NCI-H146 treated with DMSO at 0.1 percent for 48 hours (cell line): ENCODE data around the gene PNLIPRP3.
"Not testable (repeated sequence)": the region's sequence is repeated elsewhere in the genome, so short reads cannot be mapped to it uniquely, and the experiment has no call there.

ENCODE experiments used
- DNase-seq: peaks from one replicate; lab custom pipeline; 2025; ENCODE audit not compliant: unreplicated experiment; lab: John Stamatoyannopoulos, UW

Gene PNLIPRP3

DNA sequence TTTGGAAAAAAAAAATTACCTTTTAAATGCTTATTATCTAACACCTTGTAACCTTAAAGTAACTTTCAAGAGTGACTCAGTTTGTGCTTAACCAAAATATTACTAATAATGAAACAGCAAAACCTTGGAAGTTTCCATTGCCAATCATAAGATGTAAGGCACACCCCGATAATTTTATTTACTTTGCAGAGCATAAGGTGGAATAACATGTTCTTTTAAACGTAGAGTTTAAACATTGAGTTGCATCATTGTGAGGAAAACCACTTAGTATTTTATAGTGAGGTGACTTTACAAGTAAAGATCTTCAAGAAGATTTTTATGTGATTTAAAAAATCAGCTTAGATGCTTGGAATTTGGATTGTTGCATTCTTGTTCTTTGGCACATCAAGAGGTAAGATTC, at the start of gene PNLIPRP3:
Gene PNLIPRP3, plus strand, starts transcription at position 177 of the 400 bp plus-strand sequence. Its CDS starts 166 bp downstream, at position 343.
- no peak for DNase-seq

- no peak for DNase-seq
These were observed 45.4 kb upstream of the PNLIPRP3 start for GRCh38 chr10:116382290-116382689.

- no peak for DNase-seq
These were observed 42.3 kb upstream of the PNLIPRP3 start for GRCh38 chr10:116385311-116385710.

GRCh38 chr10:116385994-116386809, 41.4 kb upstream of the PNLIPRP3 start:
- DNase-seq, result no peak

DNA sequence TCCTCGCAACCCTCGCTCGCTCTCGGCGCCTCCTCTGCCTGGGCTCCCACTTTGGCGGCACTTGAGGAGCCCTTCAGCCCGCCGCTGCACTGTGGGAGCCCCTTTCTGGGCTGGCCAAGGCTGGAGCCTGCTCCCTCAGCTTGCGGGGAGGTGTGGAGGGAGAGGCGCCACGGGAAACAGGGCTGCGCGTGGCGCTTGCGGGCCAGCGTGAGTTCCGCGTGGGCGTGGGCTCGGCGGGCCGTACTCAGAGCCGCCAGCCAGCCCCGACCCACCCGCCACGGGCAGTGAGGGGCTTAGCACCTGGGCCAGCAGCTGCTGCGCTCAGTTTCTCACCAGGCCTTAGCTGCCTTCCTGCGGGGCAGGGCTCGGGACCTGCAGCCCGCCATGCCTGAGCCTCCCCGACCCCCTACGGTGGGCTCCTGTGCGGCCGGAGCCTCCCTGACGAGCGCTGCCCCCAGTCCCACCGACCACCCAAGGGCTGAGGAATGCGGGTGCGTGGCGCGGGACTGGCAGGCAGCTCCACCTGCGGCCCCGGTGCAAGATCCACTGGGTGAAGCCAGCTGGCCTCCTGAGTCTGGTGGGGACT, 34.3 kb upstream of the PNLIPRP3 start:
- DNase-seq, result not testable (repeated sequence)

DNA sequence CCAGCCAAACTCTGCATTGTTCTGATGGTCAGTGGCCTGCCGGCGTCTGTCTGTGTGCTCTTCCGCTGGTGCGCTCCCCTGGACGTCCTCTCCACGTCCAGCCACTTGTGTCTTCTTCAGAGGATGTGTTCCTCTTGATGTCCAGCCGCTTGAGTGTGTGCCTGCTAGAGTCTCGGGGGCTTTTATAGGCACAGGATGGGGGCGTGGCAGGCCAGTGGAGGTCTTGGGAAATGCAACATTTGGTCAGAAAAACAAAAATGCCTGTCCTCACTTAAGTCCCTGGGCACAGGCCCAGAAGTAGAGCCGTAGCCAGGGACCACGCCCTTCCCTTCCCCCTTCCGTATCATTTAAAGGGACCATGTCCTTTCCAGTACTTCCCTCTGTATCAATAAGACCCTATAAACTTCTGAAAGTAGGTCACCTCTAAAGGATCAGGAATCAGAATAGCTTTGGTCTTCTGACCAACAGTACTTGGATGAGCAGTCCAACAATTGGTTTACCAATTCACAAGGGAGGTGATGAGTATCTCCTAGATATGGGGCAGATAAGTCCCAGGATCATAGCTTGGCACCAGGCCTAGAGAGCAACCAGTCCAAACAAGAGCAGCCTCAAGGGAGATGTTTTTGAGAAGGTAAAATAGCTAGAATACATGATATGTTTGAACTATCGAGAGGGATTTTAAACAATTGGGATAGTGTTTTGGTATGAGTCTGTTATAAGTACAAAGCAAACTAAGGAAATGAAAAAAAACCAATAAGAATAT, 32.2 kb upstream of the PNLIPRP3 start:
- no peak for DNase-seq

GRCh38 chr10:116398224-116398623, 29.4 kb upstream of the PNLIPRP3 start:
- no peak for DNase-seq

DNA sequence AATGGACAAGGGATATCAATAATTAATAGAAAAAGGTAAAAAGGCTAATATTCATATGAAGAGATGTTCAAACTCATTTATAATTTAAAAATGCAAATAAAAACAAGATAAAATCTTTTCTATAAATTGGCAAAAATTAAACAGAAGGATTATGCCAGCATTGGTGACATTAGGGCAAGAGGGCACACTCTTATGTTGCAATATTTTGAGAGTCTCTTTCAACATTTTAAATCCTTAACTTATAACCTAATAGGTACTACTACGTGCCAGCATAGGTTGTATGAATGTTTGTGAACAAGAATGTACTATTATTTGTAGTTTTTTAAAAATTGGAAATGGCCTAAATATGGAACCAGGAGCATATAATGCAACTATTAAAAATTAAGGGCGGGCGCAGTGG, 24.8 kb upstream of the PNLIPRP3 start:
- DNase-seq, result no peak

- DNase-seq, result no peak
These were observed 23.9 kb upstream of the PNLIPRP3 start for GRCh38 chr10:116403740-116404250.

DNA sequence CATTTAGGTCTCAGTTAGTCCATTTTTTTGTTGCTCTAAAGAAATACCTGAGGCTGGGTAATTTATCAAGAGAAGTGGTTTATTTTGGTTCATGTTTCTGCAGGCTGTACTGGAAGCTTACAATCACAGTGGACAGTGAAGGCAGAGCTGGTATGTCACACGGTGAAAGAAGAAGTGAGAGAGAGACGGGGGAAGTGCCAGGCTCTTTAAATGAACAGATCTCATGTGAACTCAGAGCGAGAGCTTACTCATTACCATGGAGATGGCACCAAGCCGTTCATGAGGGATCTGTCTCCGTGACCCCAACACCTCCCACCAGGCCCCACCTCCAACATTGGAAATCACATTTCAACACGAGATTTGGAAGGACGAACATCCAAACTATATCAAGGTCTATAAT, 18.9 kb upstream of the PNLIPRP3 start:
- DNase-seq, result no peak

DNA sequence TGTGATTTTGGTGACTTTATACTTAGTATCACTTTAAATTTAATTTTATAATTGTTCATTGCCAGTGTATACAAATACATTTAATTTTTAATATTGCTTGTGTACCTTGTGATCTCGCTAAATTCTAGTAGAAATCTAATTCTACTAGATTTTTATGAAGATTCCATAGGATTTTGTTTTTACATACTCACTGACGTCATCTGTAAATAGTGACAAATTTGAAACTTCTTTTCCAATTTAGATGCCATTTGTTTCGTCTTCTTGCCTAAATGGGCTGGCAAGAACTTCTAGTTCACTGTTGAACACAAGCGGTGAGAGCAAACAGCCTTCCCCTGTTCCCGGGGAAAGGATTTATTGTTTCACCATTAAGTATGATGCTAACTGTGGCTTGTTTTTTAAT, 17.3 kb upstream of the PNLIPRP3 start:
- no peak for DNase-seq

DNA sequence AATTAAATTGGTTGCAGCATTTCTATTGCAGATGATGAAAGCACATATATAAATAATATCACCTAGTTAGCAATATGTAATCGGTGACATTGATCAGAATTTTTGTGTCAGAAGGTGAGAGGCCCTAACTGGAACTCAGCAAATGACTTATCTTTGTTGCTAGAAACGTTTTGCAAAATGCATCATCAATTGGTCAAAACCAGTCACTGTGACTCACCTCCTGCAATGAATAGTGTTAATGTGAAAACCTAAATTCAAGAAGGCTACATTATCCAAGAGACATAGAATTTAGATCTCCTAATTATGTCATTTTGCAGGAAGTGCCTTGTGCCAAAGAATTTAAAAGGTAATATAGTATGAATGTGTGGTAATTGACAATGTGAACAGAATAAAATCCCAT, 9.8 kb upstream of the PNLIPRP3 start:
- DNase-seq, result no peak

- no peak for DNase-seq
These were observed 9.3 kb upstream of the PNLIPRP3 start for GRCh38 chr10:116418389-116418788.

- DNase-seq, result no peak
These were observed 5.8 kb upstream of the PNLIPRP3 start for GRCh38 chr10:116421815-116422214.

GRCh38 chr10:116429288-116429977, 1.8 kb downstream of the PNLIPRP3 start:
- DNase-seq, result no peak

DNA sequence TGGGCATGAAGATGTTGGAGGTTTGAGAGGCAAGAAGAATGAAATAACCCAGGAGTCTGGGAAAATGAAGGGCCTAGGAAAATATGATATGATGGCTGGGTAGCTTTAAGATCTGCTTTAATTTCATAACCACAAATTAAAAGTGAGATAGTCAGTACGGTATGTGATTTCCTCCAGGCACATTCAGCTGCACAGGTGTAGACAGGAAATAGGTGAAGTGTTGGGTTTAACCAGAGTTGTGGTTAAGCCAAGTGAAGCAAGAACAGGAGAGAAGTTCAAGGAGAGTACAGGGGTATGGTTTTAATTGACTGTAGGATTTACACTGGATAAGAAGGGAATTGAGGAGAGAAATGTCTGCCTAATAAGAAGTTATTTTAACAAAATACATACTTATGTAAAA, 2.6 kb downstream of the PNLIPRP3 start:
- DNase-seq, result no peak

DNA sequence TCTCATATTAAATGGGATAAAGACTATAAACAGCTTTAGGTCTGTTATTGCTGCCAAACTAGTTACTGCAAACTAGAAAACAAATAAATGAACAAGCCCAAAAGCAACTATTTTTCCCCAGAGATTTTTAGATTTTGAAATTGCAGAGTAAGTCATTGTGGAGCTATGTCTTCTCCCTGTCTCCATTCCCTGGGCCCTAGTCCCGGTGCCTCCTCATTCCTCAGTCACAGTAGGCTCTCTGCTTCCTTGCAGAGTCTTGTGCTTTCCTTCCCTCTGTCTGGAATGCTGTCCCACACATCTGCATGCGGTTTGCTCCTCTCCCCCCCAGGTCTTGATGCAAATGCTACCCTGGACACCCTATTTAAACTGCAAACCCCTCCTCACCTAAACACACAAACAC, 4.0 kb downstream of the PNLIPRP3 start:
- DNase-seq, result no peak

DNA sequence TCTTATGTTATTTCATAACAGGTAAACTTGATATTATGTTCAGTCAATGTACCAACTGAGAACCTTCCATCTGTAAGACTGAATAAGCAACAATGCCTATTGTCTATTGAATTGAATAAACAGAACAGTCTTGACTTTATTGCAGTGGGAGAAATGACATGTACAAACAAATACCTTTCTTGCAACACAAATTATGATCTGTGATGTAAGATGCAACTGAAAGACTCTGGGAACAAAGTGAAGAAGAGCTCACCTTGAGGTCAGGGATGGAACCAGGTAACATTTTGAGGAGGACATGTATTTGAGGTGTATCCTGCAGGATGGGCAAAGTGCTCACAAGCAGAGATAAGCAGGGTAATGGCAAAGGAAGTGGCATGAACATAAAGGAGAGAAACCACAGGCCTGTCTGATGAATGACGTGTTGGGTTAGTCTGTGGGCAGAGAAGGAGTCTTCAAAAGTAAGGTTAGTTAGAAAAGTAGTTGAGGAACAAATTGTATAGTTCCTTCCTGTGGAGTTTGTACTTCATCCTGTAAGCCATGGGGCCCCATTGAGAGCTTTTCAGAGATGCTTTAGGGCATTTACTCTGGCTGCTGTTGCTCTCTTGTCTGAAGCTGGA, 9.5 kb downstream of the PNLIPRP3 start:
- no peak for DNase-seq

- no peak for DNase-seq
These were observed 12.8 kb downstream of the PNLIPRP3 start for GRCh38 chr10:116440330-116441030.

DNA sequence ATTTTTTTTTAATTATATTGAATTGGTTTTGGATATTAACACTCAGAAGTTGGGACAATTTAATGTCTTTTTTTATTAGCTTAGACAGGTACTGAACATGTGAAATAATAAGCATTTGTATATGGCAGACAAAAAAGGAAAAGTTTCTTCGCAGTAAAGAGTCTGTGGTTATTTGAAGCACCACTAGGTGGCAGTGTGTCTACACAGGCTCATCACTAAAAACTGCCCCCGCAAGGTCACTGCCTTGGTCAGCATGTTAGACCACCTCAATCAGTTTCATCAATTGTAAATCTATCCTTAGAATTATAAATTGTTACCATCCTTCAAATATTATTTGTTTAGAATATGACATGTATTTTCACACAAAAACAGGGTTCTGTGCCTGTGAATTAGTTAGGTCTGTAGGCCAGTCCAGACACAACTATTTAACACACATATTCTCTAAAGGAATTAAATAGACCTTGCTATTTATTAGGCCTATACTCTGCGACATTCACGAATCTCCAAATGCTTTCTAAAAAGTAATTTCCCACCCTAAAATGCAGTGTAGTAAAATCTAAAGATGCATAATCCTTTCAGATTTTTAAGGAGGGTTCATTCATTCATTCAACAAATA, 17.0 kb downstream of the PNLIPRP3 start:
- DNase-seq, result no peak
